ENCODE data around the gene MSANTD1.

- TF ChIP-seq CTCF (IDR thresholded peaks at IDR 0.05; ENCODE audit: low read depth, low read length, poor library complexity, severe bottlenecking) (no peak), EZH2phosphoT487 (IDR thresholded peaks at IDR 0.05; ENCODE audit: borderline replicate concordance, low read length) (no peak)
These were observed 53.3 kb downstream of the MSANTD1 start for GRCh38 chr4:3302173-3302785.
